Hepatocyte (in vitro differentiated cells): Measurements from ENCODE around the gene DSG3. TPM values are rescaled to one million over a fixed set of nuclear protein-coding genes. Genes with fewer than 3 reads are reported as not detected.

Experiments used
- DNase-seq: peaks from one replicate; pipeline ENCODE4 v3.0.0-alpha.2; 2016; ENCODE audit warnings: low spot score
- H2AFZ ChIP-seq: fragments of 200-600 bp; sonication (generic); 2 replicates; pipeline ENCODE4 v1.6.0; 2016; ENCODE audit warnings: antibody characterized with exemption, mild to moderate bottlenecking
- H3K27ac ChIP-seq: fragments of 200-600 bp; sonication (generic); 2 replicates; pipeline ENCODE4 v1.5.1; 2016; ENCODE audit warnings: mild to moderate bottlenecking
- H3K27me3 ChIP-seq: fragments of 200-600 bp; sonication (generic); 2 replicates; pipeline ENCODE4 v1.6.1; 2016
- H3K36me3 ChIP-seq: fragments of 200-600 bp; sonication (generic); replicated peaks from 2 replicates; pipeline ENCODE4 v1.5.1; 2016; ENCODE audit warnings: low read depth; ENCODE audit not compliant: insufficient read depth
- H3K4me1 ChIP-seq: fragments of 200-600 bp; sonication (generic); 2 replicates; pipeline ENCODE4 v1.5.1; 2016; ENCODE audit warnings: mild to moderate bottlenecking, moderate library complexity; ENCODE audit not compliant: insufficient read depth
- H3K4me2 ChIP-seq: fragments of 200-600 bp; sonication (generic); 2 replicates; pipeline ENCODE4 v1.6.0; 2016
- H3K4me3 ChIP-seq: fragments of 200-600 bp; sonication (generic); 2 replicates; pipeline ENCODE4 v1.5.1; 2016; ENCODE audit warnings: mild to moderate bottlenecking
- H3K79me2 ChIP-seq: fragments of 200-600 bp; sonication (generic); 2 replicates; pipeline ENCODE4 v1.6.0; 2017; ENCODE audit warnings: mild to moderate bottlenecking
- H3K9me2 ChIP-seq: fragments of 200-600 bp; sonication (generic); replicated peaks from 2 replicates; pipeline ENCODE4 v1.6.0; 2017; ENCODE audit warnings: mild to moderate bottlenecking; ENCODE audit not compliant: insufficient read depth
- H3K9me3 ChIP-seq: fragments of 200-600 bp; sonication (generic); 2 replicates; pipeline ENCODE4 v1.5.1; 2016; ENCODE audit warnings: low read depth, mild to moderate bottlenecking
- H4K20me1 ChIP-seq: fragments of 200-600 bp; sonication (generic); 2 replicates; pipeline ENCODE4 v1.6.0; 2016; ENCODE audit warnings: mild to moderate bottlenecking; ENCODE audit not compliant: insufficient read depth, poor library complexity, severe bottlenecking
- CTCF ChIP-seq: fragments of 200-600 bp; sonication (generic); IDR thresholded peaks from 2 replicates; pipeline ENCODE4 v1.5.1; 2016; ENCODE audit warnings: antibody characterized with exemption, mild to moderate bottlenecking; ENCODE audit not compliant: poor library complexity
- EZH2 ChIP-seq: fragments of 200-600 bp; sonication (generic); IDR thresholded peaks from 2 replicates; pipeline ENCODE4 v1.6.1; 2016; ENCODE audit warnings: antibody characterized with exemption, mild to moderate bottlenecking, borderline replicate concordance
- EZH2phosphoT487 ChIP-seq: fragments of 200-600 bp; sonication (generic); IDR thresholded peaks from one replicate; pipeline ENCODE4 v1.6.1; 2018; ENCODE audit warnings: antibody characterized with exemption, mild to moderate bottlenecking, low read depth, moderate library complexity; ENCODE audit not compliant: unreplicated experiment, severe bottlenecking
- WGBS: methylation state at CpG from one replicate; pipeline ENCODE4 v1.1.6; 2016; ENCODE audit warnings: low lambda C conversion rate; ENCODE audit errors: missing lambda C conversion rate; 5-methylcytosine and 5-hydroxymethylcytosine counted together
- polyA plus RNA-seq: library from polyadenylated mRNA; unstranded; fragments of >200 nt; fragmentation: Nextera tagmentation; extraction: Ambion mirVana; gene quantifications from 2 replicates; pipeline ENCODE4 v1.2.1, GENCODE V29; 2016
- total RNA-seq: library from RNA; depleted of rRNA; stranded (reverse); fragments of >200 nt; gene quantifications from 2 replicates; pipeline ENCODE4 v1.2.3, GENCODE V29; 2014

The DSG3 gene
- total and polyA plus RNA-seq, 2 experiments from 2014 or later: 0.43 TPM; not detected in 1

GRCh38 chr18:31430554-31430953 lies 17.0 kb upstream of the DSG3 start:
- H3K36me3 ChIP-seq: no peaks in the 10 kb centered on the region
- no peak for DNase-seq
- TF ChIP-seq CTCF (no peak), EZH2phosphoT487 (no peak), EZH2 (no peak)
- no peak overlapping the region for H3K27ac ChIP-seq
- H3K9me3 ChIP-seq: no peaks in the 10 kb centered on the region
- H3K4me1 ChIP-seq: no peaks in the 10 kb centered on the region
- H3K4me3 ChIP-seq: no peak overlapping the region
- H3K79me2 ChIP-seq: no peaks in the 10 kb centered on the region
- 86% methylated on average over 1 of the region's 1 CpG for WGBS
- no peaks in the 10 kb centered on the region for H4K20me1 ChIP-seq
- H3K9me2 ChIP-seq: no peaks in the 10 kb centered on the region
- no peaks in the 10 kb centered on the region for H3K27me3 ChIP-seq
- H2AFZ ChIP-seq: no peak overlapping the region
- no peak overlapping the region for H3K4me2 ChIP-seq

GRCh38 chr18:31432316-31432715 lies 15.2 kb upstream of the DSG3 start:
- H3K79me2 ChIP-seq: no peaks in the 10 kb centered on the region
- H3K27me3 ChIP-seq: no peaks in the 10 kb centered on the region
- 89% methylated on average over 1 of the region's 1 CpG for WGBS
- no peak overlapping the region for H3K27ac ChIP-seq
- H3K9me2 ChIP-seq: no peaks in the 10 kb centered on the region
- no peaks in the 10 kb centered on the region for H3K9me3 ChIP-seq
- no peaks in the 10 kb centered on the region for H3K4me1 ChIP-seq
- H4K20me1 ChIP-seq: no peaks in the 10 kb centered on the region
- H3K4me3 ChIP-seq: no peak overlapping the region
- no peak for DNase-seq
- H3K4me2 ChIP-seq: no peak overlapping the region
- no peak overlapping the region for H2AFZ ChIP-seq
- TF ChIP-seq EZH2phosphoT487: no peak
- no peak for TF ChIP-seq EZH2
- H3K36me3 ChIP-seq: no peaks in the 10 kb centered on the region

GRCh38 chr18:31436825-31437224 lies 10.7 kb upstream of the DSG3 start:
- WGBS: 77% methylated on average over 3 of the region's 3 CpGs
- H3K9me3 ChIP-seq: no peaks in the 10 kb centered on the region
- no peaks in the 10 kb centered on the region for H3K27me3 ChIP-seq

GRCh38 chr18:31438402-31438801 lies 9.1 kb upstream of the DSG3 start:
- WGBS: 79% methylated on average over 2 of the region's 2 CpGs
- no peaks in the 10 kb centered on the region for H3K27me3 ChIP-seq
- H3K36me3 ChIP-seq: no peaks in the 10 kb centered on the region
- H2AFZ ChIP-seq: no peak overlapping the region
- no peaks in the 10 kb centered on the region for H3K4me1 ChIP-seq
- H3K4me2 ChIP-seq: no peak overlapping the region
- H3K4me3 ChIP-seq: no peak overlapping the region
- TF ChIP-seq CTCF: no peak
- TF ChIP-seq EZH2: no peak
- no peak for TF ChIP-seq EZH2phosphoT487
- no peaks in the 10 kb centered on the region for H3K9me3 ChIP-seq
- no peak for DNase-seq
- no peaks in the 10 kb centered on the region for H3K79me2 ChIP-seq
- no peak overlapping the region for H3K27ac ChIP-seq
- H4K20me1 ChIP-seq: no peaks in the 10 kb centered on the region
- no peaks in the 10 kb centered on the region for H3K9me2 ChIP-seq

More at GRCh38 chr18:31436825-31437224, 10.7 kb upstream of the DSG3 start:
- H3K27ac ChIP-seq: no peak overlapping the region
- TF ChIP-seq CTCF: peak; percentile 3
- no peak for TF ChIP-seq EZH2
- DNase-seq: no peak
- no peak overlapping the region for H3K4me2 ChIP-seq
- H2AFZ ChIP-seq: no peak overlapping the region
- H3K4me3 ChIP-seq: no peak overlapping the region
- H4K20me1 ChIP-seq: no peaks in the 10 kb centered on the region
- H3K36me3 ChIP-seq: no peaks in the 10 kb centered on the region
- H3K4me1 ChIP-seq: no peaks in the 10 kb centered on the region
- no peaks in the 10 kb centered on the region for H3K9me2 ChIP-seq
- H3K79me2 ChIP-seq: no peaks in the 10 kb centered on the region
